Measurements from ENCODE around the gene NELFCD.

The NELFCD gene

DNA sequence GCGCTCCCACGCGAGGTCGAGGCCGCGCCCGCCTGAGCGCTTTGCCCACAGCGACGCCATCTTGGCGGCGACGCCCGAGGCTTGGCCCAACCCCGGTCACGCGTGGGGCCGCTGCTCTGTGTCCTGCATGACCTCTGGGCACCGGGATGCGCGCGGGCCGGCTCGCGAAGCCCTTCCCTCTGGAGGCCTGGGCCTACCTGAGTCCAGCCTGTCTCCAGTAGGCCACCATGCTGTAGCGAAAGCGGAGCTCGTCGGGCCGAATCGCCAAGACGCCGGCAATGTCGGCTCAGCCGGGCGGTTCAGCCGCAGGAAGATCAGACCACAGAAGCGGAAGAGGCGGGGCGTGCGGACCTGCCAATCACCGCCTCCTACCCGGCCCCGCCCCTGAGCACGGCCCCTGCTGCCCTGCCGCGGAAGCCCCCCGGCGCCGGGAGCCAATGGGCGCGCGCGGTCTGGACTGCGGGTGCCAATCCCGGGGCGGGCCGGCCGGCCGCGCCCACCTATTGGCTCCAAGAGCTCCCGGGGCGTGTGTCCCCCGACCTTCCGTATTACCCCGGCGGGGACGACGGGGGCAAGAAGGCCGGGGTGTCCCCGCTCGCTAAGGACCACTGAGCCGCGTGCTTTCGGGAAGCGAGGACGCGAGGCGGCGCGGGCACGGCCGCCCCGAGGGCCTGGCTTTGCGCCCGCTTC, 51.1 kb downstream of the NELFCD start, which contains the start of gene ATP5F1E:
TSS of gene ATP5F1E (minus strand) at position 313 of the 690 bp plus-strand sequence. CDS start at position 229, 84 bp downstream.
- ChIA-PET POLR2A (interaction anchor here (0.7 to 3.5 kb wide), 23 partner anchors 8 to 381 kb away, joined by 3 to 29 read pairs (median 4); partner anchors contain the start of genes NELFCD, PRELID3B and STX16), CTCF (interaction anchor here (0.5 to 0.6 kb wide), 4 partner anchors 39 to 1436 kb away, joined by 3 to 4 read pairs (median 3); no protein-coding TSS in a partner anchor)
- TF ChIP-seq TARDBP (IDR thresholded peaks at IDR 0.05) (peak; percentile 81), SUZ12 (IDR thresholded peaks at IDR 0.05) (no peak), L3MBTL2 (conservative IDR thresholded peaks at IDR 0.05) (peak; percentile 90), FOXA1 (IDR thresholded peaks at IDR 0.05) (no peak), FOXK2 (IDR thresholded peaks at IDR 0.05) (no peak), ELF4 (IDR thresholded peaks at IDR 0.05) (peak; percentile 5; the same call in 1 of the 2 replicates)
- TF ChIP-seq, protein P1, sequence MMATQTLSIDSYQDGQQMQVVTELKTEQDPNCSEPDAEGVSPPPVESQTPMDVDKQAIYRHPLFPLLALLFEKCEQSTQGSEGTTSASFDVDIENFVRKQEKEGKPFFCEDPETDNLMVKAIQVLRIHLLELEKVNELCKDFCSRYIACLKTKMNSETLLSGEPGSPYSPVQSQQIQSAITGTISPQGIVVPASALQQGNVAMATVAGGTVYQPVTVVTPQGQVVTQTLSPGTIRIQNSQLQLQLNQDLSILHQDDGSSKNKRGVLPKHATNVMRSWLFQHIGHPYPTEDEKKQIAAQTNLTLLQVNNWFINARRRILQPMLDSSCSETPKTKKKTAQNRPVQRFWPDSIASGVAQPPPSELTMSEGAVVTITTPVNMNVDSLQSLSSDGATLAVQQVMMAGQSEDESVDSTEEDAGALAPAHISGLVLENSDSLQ (IDR thresholded peaks at IDR 0.05): peak; percentile 97
- DNase-seq (ENCODE audit: extremely low spot score): peak; percentile 96

GRCh38 chr20:59032713-59033059, 51.6 kb downstream of the NELFCD start:
- ChIA-PET POLR2A (interaction anchor here (0.7 to 3.5 kb wide), 22 partner anchors 8 to 382 kb away, joined by 3 to 29 read pairs (median 4); partner anchors contain the start of genes NELFCD, PRELID3B and STX16), CTCF (interaction anchor here (0.6 kb wide), 2 partner anchors 44 to 434 kb away, joined by 3 to 4 read pairs; no protein-coding TSS in a partner anchor)
- DNase-seq (ENCODE audit: extremely low spot score): peak; percentile 55
- TF ChIP-seq ARNT (IDR thresholded peaks at IDR 0.05): no peak
- no peak for TF ChIP-seq LEF1 (IDR thresholded peaks at IDR 0.05; ENCODE audit: borderline replicate concordance)
- no peak for TF ChIP-seq SUZ12 (IDR thresholded peaks at IDR 0.05)
- peak; percentile 51 for TF ChIP-seq L3MBTL2 (conservative IDR thresholded peaks at IDR 0.05)

DNA sequence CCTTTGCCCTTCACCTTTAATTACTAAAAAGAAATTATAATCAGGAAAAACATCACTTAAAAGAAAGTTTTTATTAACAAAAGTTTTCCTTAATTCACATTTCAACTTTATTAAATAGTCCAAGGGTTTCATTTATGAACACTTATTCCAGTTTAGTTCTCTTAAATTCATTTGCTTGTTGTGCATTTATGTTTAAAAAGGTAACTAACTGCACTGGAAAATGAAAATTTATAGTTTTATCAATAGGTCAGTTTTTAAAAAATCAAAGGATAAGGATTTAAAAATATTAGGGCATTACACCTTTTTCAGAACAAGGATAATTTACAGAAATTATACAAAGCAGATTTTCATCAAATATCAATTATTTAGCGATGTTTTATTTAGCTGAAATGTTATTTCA, 52.0 kb downstream of the NELFCD start:
- ChIA-PET CTCF (interaction anchor here (0.6 kb wide), 1 partner anchor 434 kb away, joined by 3 read pairs; no protein-coding TSS in a partner anchor), POLR2A (interaction anchor here (1.1 to 3.5 kb wide), 5 partner anchors 9 to 382 kb away, joined by 3 to 29 read pairs (median 5); partner anchors contain the start of genes PRELID3B and STX16)
- TF ChIP-seq NFRKB (IDR thresholded peaks at IDR 0.05) (no peak), ZNF384 (IDR thresholded peaks at IDR 0.05) (no peak), ARNT (IDR thresholded peaks at IDR 0.05) (no peak), FOXK2 (IDR thresholded peaks at IDR 0.05) (no peak), TARDBP (IDR thresholded peaks at IDR 0.05) (no peak), FOXA1 (IDR thresholded peaks at IDR 0.05) (no peak), HDGF (IDR thresholded peaks at IDR 0.05; ENCODE audit: borderline replicate concordance) (no peak), FOXM1 (IDR thresholded peaks at IDR 0.05; ENCODE audit: borderline replicate concordance) (no peak), LEF1 (IDR thresholded peaks at IDR 0.05; ENCODE audit: borderline replicate concordance) (no peak), CTBP1 (IDR thresholded peaks at IDR 0.05; ENCODE audit: borderline replicate concordance) (no peak), SUZ12 (IDR thresholded peaks at IDR 0.05) (no peak), ELF4 (IDR thresholded peaks at IDR 0.05) (no peak), BHLHE40 (IDR thresholded peaks at IDR 0.05; ENCODE audit: borderline replicate concordance) (no peak), SP1 (IDR thresholded peaks at IDR 0.05) (no peak), L3MBTL2 (conservative IDR thresholded peaks at IDR 0.05) (no peak)
- TF ChIP-seq, protein P1 (IDR thresholded peaks at IDR 0.05): no peak
- DNase-seq (ENCODE audit: extremely low spot score): no peak

GRCh38 chr20:59033616-59034165, 52.6 kb downstream of the NELFCD start:
- TF ChIP-seq NFRKB (IDR thresholded peaks at IDR 0.05) (no peak), FOXA1 (IDR thresholded peaks at IDR 0.05) (no peak), ELF4 (IDR thresholded peaks at IDR 0.05) (no peak), FOXK2 (IDR thresholded peaks at IDR 0.05) (no peak), HDGF (IDR thresholded peaks at IDR 0.05; ENCODE audit: borderline replicate concordance) (no peak), SUZ12 (IDR thresholded peaks at IDR 0.05) (no peak), CTBP1 (IDR thresholded peaks at IDR 0.05; ENCODE audit: borderline replicate concordance) (no peak), LEF1 (IDR thresholded peaks at IDR 0.05; ENCODE audit: borderline replicate concordance) (no peak), ZNF384 (IDR thresholded peaks at IDR 0.05) (no peak), FOXM1 (IDR thresholded peaks at IDR 0.05; ENCODE audit: borderline replicate concordance) (no peak), TARDBP (IDR thresholded peaks at IDR 0.05) (no peak), L3MBTL2 (conservative IDR thresholded peaks at IDR 0.05) (no peak), SP1 (IDR thresholded peaks at IDR 0.05) (no peak), ARNT (IDR thresholded peaks at IDR 0.05) (no peak), BHLHE40 (IDR thresholded peaks at IDR 0.05; ENCODE audit: borderline replicate concordance) (no peak)
- TF ChIP-seq, protein P1 (IDR thresholded peaks at IDR 0.05): no peak
- DNase-seq (ENCODE audit: extremely low spot score): no peak
- ChIA-PET CTCF (no interaction called here), POLR2A (interaction anchor here (1.1 to 3.5 kb wide), 2 partner anchors 9 kb away, joined by 3 to 29 read pairs; partner anchors contain the start of gene PRELID3B)

- CTCF ChIA-PET: no interaction called here
- POLR2A ChIA-PET: no interaction called here
- TF ChIP-seq BHLHE40 (IDR thresholded peaks at IDR 0.05; ENCODE audit: borderline replicate concordance) (no peak), TARDBP (IDR thresholded peaks at IDR 0.05) (no peak), SP1 (IDR thresholded peaks at IDR 0.05) (no peak)
- TF ChIP-seq, protein P1 (IDR thresholded peaks at IDR 0.05): no peak
- no peak for DNase-seq (ENCODE audit: extremely low spot score)
Measured at GRCh38 chr20:59035381-59035780, 54.3 kb downstream of the NELFCD start.

All from HEK293T (cell line).